SK-N-SH (cell line): ENCODE results near the gene CDKAL1. TPM values are rescaled to one million over a fixed set of nuclear protein-coding genes. Genes with fewer than 3 reads are reported as not detected.

ENCODE experiments used
- CTCF ChIA-PET: fragments of 300-600, 350-600 bp; formaldehyde crosslinking; extraction: SDS; loops from one replicate; lab custom pipeline; 2021; lab: Yijun Ruan, JAX
- POLR2A ChIA-PET: fragments of 350-600 bp; sonication (Branson Sonifier 250); formaldehyde crosslinking; extraction: SDS; loops from one replicate; lab custom pipeline; 2020; ENCODE audit warnings: antibody characterized with exemption, inconsistent platforms; lab: Yijun Ruan, JAX
- DNase-seq: peaks from one replicate; pipeline ENCODE4 v3.0.0; 2012
- H2AFZ ChIP-seq: fragments of 200-600 bp; sonication (generic); 2 replicates; pipeline ENCODE4 v1.8.1; 2016; ENCODE audit warnings: antibody characterized with exemption, mild to moderate bottlenecking, low read depth
- H3F3A ChIP-seq: fragments of 200-600 bp; sonication (generic); replicated peaks from 2 replicates; pipeline ENCODE3; 2016; ENCODE audit warnings: antibody characterized with exemption, mild to moderate bottlenecking; ENCODE audit not compliant: insufficient read depth
- H3K27ac ChIP-seq, 2 experiments: fragments of 200-500 bp in 1 of 2; fragments of 200-600 bp in 1 of 2; sonication (Bioruptor generic) in 1 of 2; sonication (generic), shearing (Covaris generic) in 1 of 2; 2 replicates each; pipeline versions ENCODE4 v1.5.1 to v1.6.1; 2014 to 2016; ENCODE audit warnings: low read depth in 2 of 2, inconsistent platforms in 1 of 2, low read length in 1 of 2, mild to moderate bottlenecking in 1 of 2, mixed read lengths in 1 of 2
- H3K27me3 ChIP-seq: fragments of 200-600 bp; sonication (generic), shearing (Covaris generic); 2 replicates; pipeline ENCODE4 v1.6.1; 2016; ENCODE audit warnings: mixed run types; ENCODE audit not compliant: insufficient read depth
- H3K36me3 ChIP-seq, 2 experiments: fragments of 200-500 bp in 1 of 2; fragments of 200-600 bp in 1 of 2; sonication (Bioruptor generic) in 1 of 2; sonication (generic) in 1 of 2; replicated peaks in 1 of 2; 2 replicates each; pipeline versions ENCODE3 to v1.5.1; 2014 to 2016; ENCODE audit warnings: low read length in 1 of 2, mild to moderate bottlenecking in 1 of 2; ENCODE audit not compliant: insufficient read depth in 2 of 2, control insufficient read depth in 1 of 2
- H3K4me1 ChIP-seq, 2 experiments: fragments of 200-500 bp in 1 of 2; fragments of 200-600 bp in 1 of 2; sonication (Bioruptor generic) in 1 of 2; sonication (generic), shearing (Covaris generic) in 1 of 2; 2 replicates each; pipeline versions ENCODE4 v1.5.1 to v1.6.1; 2014 to 2016; ENCODE audit warnings: low read depth in 1 of 2, low read length in 1 of 2, mixed run types in 1 of 2; ENCODE audit not compliant: insufficient read depth in 2 of 2, control insufficient read depth in 1 of 2
- H3K4me2 ChIP-seq: fragments of 200-600 bp; sonication (generic), shearing (Covaris generic); 2 replicates; pipeline ENCODE4 v1.6.1; 2017; ENCODE audit warnings: mixed run types
- H3K4me3 ChIP-seq, 2 experiments: fragments of 200-500 bp in 1 of 2; fragments of 200-600 bp in 1 of 2; sonication (Bioruptor generic) in 1 of 2; sonication (generic), shearing (Covaris generic) in 1 of 2; 2 replicates each; pipeline versions ENCODE4 v1.5.1 to v1.8.1; 2014 to 2016; ENCODE audit warnings: low read depth in 2 of 2, inconsistent platforms in 1 of 2, low read length in 1 of 2, mild to moderate bottlenecking in 1 of 2, mixed read lengths in 1 of 2, moderate library complexity in 1 of 2
- H3K79me2 ChIP-seq: fragments of 200-600 bp; sonication (generic); 2 replicates; pipeline ENCODE4 v1.8.1; 2017; ENCODE audit warnings: mild to moderate bottlenecking; ENCODE audit not compliant: insufficient read depth
- H3K9ac ChIP-seq: fragments of 200-600 bp; sonication (generic); 2 replicates; pipeline ENCODE4 v1.6.1; 2017; ENCODE audit warnings: mixed run types
- H3K9me2 ChIP-seq: fragments of 200-600 bp; sonication (generic); 2 replicates; pipeline ENCODE4 v1.6.1; 2017; ENCODE audit warnings: mixed run types
- H3K9me3 ChIP-seq: fragments of 200-600 bp; sonication (generic); 2 replicates; pipeline ENCODE4 v1.6.1; 2017; ENCODE audit warnings: mixed run types, mild to moderate bottlenecking, moderate library complexity
- H4K20me1 ChIP-seq: fragments of 200-600 bp; sonication (generic); 2 replicates; pipeline ENCODE4 v1.6.1; 2017; ENCODE audit warnings: mild to moderate bottlenecking, mixed run types; ENCODE audit not compliant: insufficient read depth
- CHD2 ChIP-seq: fragments of 150-350 bp; IDR thresholded peaks from 2 replicates; pipeline ENCODE4 v1.6.1; 2018; ENCODE audit warnings: low read length; ENCODE audit not compliant: partially characterized antibody
- EP300 ChIP-seq, 2 experiments: IDR thresholded peaks; 2 replicates each; pipeline versions ENCODE4 v1.4.0 to v1.6.1; 2012; ENCODE audit warnings: borderline replicate concordance in 1 of 2, low read depth in 1 of 2, low read length in 1 of 2
- FOXJ3 ChIP-seq: sonication (generic); formaldehyde crosslinking; IDR thresholded peaks from 2 replicates; pipeline ENCODE4 v1.5.1; 2020; ENCODE audit warnings: mild to moderate bottlenecking, missing genetic modification reagents
- MXI1 ChIP-seq: IDR thresholded peaks from 2 replicates; pipeline ENCODE4 v1.6.1; 2012; ENCODE audit warnings: mild to moderate bottlenecking, low read depth, low read length, improper control_type of control experiment
- NFIC ChIP-seq: IDR thresholded peaks from 2 replicates; pipeline ENCODE4 v1.4.0; 2012; ENCODE audit warnings: borderline replicate concordance
- RCOR1 ChIP-seq: fragments of 150-350 bp; IDR thresholded peaks from 2 replicates; pipeline ENCODE4 v1.6.1; 2017; ENCODE audit warnings: antibody characterized with exemption, low read length
- RFX5 ChIP-seq: IDR thresholded peaks from 2 replicates; pipeline ENCODE4 v1.6.1; 2012; ENCODE audit warnings: mild to moderate bottlenecking, improper control_type of control experiment, low read length
- RXRA ChIP-seq: IDR thresholded peaks from 2 replicates; pipeline ENCODE4 v1.4.0; 2012; ENCODE audit warnings: low read depth, mild to moderate bottlenecking, borderline replicate concordance
- TAF1 ChIP-seq: IDR thresholded peaks from 2 replicates; pipeline ENCODE4 v1.6.1; 2012; ENCODE audit warnings: low read depth, mild to moderate bottlenecking, low read length, moderate library complexity, borderline replicate concordance
- TCF12 ChIP-seq: IDR thresholded peaks from 2 replicates; pipeline ENCODE4 v1.4.0; 2012
- YY1 ChIP-seq: IDR thresholded peaks from 2 replicates; pipeline ENCODE4 v1.4.0; 2012; ENCODE audit warnings: low read depth, mild to moderate bottlenecking
- WGBS: methylation state at CpG from one replicate; pipeline ENCODE4 v1.1.6; 2017; ENCODE audit warnings: low lambda C conversion rate; 5-methylcytosine and 5-hydroxymethylcytosine counted together
- polyA plus RNA-seq, 3 experiments: library from polyadenylated mRNA; depleted of rRNA; stranded (reverse); fragments of >200 nt; gene quantifications; 2 replicates each; pipeline ENCODE4 v1.2.3, GENCODE V29; 2012
- TF ChIP-seq, protein P1 (sequence below): fragments of 150-350 bp; IDR thresholded peaks from 2 replicates; pipeline ENCODE4 v1.6.1; 2017; ENCODE audit warnings: antibody characterized with exemption, low read length, low read depth, borderline replicate concordance
- TF ChIP-seq, protein P2 (sequence below): IDR thresholded peaks from 2 replicates; pipeline ENCODE4; 2012
- TF ChIP-seq, protein P3 (sequence below): fragments of 150-350 bp; IDR thresholded peaks from 2 replicates; pipeline ENCODE4 v1.6.1; 2016; ENCODE audit warnings: mild to moderate bottlenecking, low read depth, low read length
- TF ChIP-seq, protein P4 (sequence below): IDR thresholded peaks from 2 replicates; pipeline ENCODE4 v1.6.1; 2012; ENCODE audit warnings: mild to moderate bottlenecking, low read depth, low read length, moderate library complexity

CDKAL1 gene
- polyA plus RNA-seq, 1 of the 3 experiments (the other 2 are of a cell fraction): 2.6 TPM

DNA sequence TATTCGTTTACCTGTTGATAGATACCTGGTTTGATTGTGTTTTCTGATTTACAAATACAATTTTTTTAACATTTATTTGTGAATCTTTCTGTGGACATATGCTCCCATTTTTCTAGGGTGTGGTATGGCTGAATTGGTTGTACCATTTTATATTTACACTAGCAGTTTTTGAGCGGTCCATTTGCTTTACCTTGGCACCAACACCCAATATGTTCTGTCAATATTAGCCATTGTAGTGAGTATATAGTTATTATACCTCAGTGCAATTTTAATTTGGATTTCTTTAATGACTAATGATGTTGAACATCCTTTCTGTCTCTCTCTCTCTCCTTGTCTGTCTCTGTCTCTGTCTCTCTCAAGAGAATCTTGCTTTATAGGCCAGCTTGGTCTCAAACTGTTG, 278.5 kb downstream of the CDKAL1 start:
- CTCF ChIA-PET: no interaction called here
- no peaks in the 10 kb centered on the region for H4K20me1 ChIP-seq
- H3K79me2 ChIP-seq: no peaks in the 10 kb centered on the region
- H3K9ac ChIP-seq: no peak overlapping the region
- peaks cover 12 to 18% of the 10 kb centered on the region in 2 experiments for H3K4me1 ChIP-seq
- no peak overlapping the region for H2AFZ ChIP-seq
- H3K9me2 ChIP-seq: no peaks in the 10 kb centered on the region
- TF ChIP-seq TAF1 (no peak), RXRA (no peak), MXI1 (no peak), NFIC (no peak), CHD2 (no peak), YY1 (no peak), FOXJ3 (CRISPR knock-in tag) (no peak), RFX5 (no peak), RCOR1 (no peak), EP300 (IDR thresholded peaks at IDR 0.05; ENCODE audit: borderline replicate concordance in 1 of 2, low read depth in 1 of 2, low read length in 1 of 2) (no peak), TCF12 (no peak)
- TF ChIP-seq, protein P1, sequence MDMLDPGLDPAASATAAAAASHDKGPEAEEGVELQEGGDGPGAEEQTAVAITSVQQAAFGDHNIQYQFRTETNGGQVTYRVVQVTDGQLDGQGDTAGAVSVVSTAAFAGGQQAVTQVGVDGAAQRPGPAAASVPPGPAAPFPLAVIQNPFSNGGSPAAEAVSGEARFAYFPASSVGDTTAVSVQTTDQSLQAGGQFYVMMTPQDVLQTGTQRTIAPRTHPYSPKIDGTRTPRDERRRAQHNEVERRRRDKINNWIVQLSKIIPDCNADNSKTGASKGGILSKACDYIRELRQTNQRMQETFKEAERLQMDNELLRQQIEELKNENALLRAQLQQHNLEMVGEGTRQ: no peak
- TF ChIP-seq, protein P2, sequence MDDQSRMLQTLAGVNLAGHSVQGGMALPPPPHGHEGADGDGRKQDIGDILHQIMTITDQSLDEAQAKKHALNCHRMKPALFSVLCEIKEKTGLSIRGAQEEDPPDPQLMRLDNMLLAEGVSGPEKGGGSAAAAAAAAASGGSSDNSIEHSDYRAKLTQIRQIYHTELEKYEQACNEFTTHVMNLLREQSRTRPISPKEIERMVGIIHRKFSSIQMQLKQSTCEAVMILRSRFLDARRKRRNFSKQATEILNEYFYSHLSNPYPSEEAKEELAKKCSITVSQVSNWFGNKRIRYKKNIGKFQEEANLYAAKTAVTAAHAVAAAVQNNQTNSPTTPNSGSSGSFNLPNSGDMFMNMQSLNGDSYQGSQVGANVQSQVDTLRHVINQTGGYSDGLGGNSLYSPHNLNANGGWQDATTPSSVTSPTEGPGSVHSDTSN: no peak
- TF ChIP-seq, protein P3, sequence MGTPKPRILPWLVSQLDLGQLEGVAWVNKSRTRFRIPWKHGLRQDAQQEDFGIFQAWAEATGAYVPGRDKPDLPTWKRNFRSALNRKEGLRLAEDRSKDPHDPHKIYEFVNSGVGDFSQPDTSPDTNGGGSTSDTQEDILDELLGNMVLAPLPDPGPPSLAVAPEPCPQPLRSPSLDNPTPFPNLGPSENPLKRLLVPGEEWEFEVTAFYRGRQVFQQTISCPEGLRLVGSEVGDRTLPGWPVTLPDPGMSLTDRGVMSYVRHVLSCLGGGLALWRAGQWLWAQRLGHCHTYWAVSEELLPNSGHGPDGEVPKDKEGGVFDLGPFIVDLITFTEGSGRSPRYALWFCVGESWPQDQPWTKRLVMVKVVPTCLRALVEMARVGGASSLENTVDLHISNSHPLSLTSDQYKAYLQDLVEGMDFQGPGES: no peak
- TF ChIP-seq, protein P4, sequence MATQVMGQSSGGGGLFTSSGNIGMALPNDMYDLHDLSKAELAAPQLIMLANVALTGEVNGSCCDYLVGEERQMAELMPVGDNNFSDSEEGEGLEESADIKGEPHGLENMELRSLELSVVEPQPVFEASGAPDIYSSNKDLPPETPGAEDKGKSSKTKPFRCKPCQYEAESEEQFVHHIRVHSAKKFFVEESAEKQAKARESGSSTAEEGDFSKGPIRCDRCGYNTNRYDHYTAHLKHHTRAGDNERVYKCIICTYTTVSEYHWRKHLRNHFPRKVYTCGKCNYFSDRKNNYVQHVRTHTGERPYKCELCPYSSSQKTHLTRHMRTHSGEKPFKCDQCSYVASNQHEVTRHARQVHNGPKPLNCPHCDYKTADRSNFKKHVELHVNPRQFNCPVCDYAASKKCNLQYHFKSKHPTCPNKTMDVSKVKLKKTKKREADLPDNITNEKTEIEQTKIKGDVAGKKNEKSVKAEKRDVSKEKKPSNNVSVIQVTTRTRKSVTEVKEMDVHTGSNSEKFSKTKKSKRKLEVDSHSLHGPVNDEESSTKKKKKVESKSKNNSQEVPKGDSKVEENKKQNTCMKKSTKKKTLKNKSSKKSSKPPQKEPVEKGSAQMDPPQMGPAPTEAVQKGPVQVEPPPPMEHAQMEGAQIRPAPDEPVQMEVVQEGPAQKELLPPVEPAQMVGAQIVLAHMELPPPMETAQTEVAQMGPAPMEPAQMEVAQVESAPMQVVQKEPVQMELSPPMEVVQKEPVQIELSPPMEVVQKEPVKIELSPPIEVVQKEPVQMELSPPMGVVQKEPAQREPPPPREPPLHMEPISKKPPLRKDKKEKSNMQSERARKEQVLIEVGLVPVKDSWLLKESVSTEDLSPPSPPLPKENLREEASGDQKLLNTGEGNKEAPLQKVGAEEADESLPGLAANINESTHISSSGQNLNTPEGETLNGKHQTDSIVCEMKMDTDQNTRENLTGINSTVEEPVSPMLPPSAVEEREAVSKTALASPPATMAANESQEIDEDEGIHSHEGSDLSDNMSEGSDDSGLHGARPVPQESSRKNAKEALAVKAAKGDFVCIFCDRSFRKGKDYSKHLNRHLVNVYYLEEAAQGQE: no peak
- TF ChIP-seq, all 33 proteins: peak for 0
- WGBS: 93% methylated on average over 2 of the region's 2 CpGs
- no peaks in the 10 kb centered on the region; the same call in 1 of the 2 replicates for H3K9me3 ChIP-seq
- no peaks in the 10 kb centered on the region for H3K27me3 ChIP-seq
- H3K27ac ChIP-seq: no peak overlapping the region
- POLR2A ChIA-PET: no interaction called here
- no peak for DNase-seq
- H3F3A ChIP-seq: peaks cover 19% of the 10 kb centered on the region
- no peak overlapping the region for H3K4me2 ChIP-seq
- no peaks in the 10 kb centered on the region for H3K36me3 ChIP-seq
- no peak overlapping the region for H3K4me3 ChIP-seq
